ENCODE results near the gene MAP3K3. TPM values are rescaled to one million over a fixed set of nuclear protein-coding genes. Genes with fewer than 3 reads are reported as not detected.

MAP3K3 gene
- total RNA-seq, 2 experiments from 2014 or later, result 75.8 to 78.1 TPM

- peak overlapping the region; percentile 75 for H3K4me3 Mint-ChIP-seq
- no peaks in the 10 kb centered on the region for H3K27me3 Mint-ChIP-seq
- Histone ChIP-seq H3K4me3 (ENCODE audit: low read length) (peak overlapping the region; percentile 39), H3K27me3 (ENCODE audit: control insufficient read depth in 1 of 2, insufficient read depth in 2 of 2, low read length in 2 of 2) (no peaks in the 10 kb centered on the region), H3K27ac (ENCODE audit: low read depth in 1 of 2, low read length in 2 of 2) (peak overlapping the region; percentile 69 to 70), H3K36me3 (ENCODE audit: insufficient read depth, low read length) (peaks cover 11% of the 10 kb centered on the region), H3K9me3 (ENCODE audit: control insufficient read depth in 1 of 2, insufficient read depth in 1 of 2, low read length in 2 of 2) (no peaks in the 10 kb centered on the region), H3K4me1 (ENCODE audit: insufficient read depth, low read length) (peaks cover 86% of the 10 kb centered on the region)
- peaks cover 83% of the 10 kb centered on the region for H3K4me1 Mint-ChIP-seq (ENCODE audit: low read depth)
- no peaks in the 10 kb centered on the region for H3K9me3 Mint-ChIP-seq
- H3K27ac Mint-ChIP-seq, result peak overlapping the region; percentile 100
- DNase-seq, result peak in 6 of 14 experiments; percentile 28 to 79 (median 54)
- ATAC-seq (ENCODE audit: poor library complexity), result peak; percentile 57
- CTCF ChIA-PET, result interaction anchor here (0.9 to 3.0 kb wide), 2 partner anchors 9 to 41 kb away, joined by 4 to 21 read pairs; no protein-coding TSS in a partner anchor
- H3K36me3 Mint-ChIP-seq (ENCODE audit: low read depth), result peaks cover 37% of the 10 kb centered on the region
- intact Hi-C loops (cut with DNase I, micrococcal nuclease), result no loop called here
- POLR2A ChIA-PET, result interaction anchor here (0.8 to 18.5 kb wide), 11 partner anchors 9 to 136 kb away, joined by 3 to 844 read pairs (median 4); partner anchors contain the start of genes CCDC47, DDX42, LIMD2 and MAP3K3
- no peak for TF ChIP-seq CTCF (IDR thresholded peaks at IDR 0.05)
Observed at GRCh38 chr17:63707151-63707550, 84.9 kb downstream of the MAP3K3 start.

- Mint-ChIP-seq H3K4me3 (peak overlapping the region; percentile 32), H3K36me3 (ENCODE audit: low read depth) (peaks cover 28% of the 10 kb centered on the region), H3K9me3 (no peaks in the 10 kb centered on the region), H3K27ac (peak overlapping the region; percentile 100), H3K27me3 (no peaks in the 10 kb centered on the region), H3K4me1 (ENCODE audit: low read depth) (peaks cover 64% of the 10 kb centered on the region)
- peaks cover 6% of the 10 kb centered on the region for H3K36me3 ChIP-seq (ENCODE audit: insufficient read depth, low read length)
- intact Hi-C loops (cut with DNase I, micrococcal nuclease), result no loop called here
- H3K27ac ChIP-seq (ENCODE audit: low read depth in 1 of 2, low read length in 2 of 2), result peak overlapping the region; percentile 2 to 41
- H3K27me3 ChIP-seq (ENCODE audit: control insufficient read depth in 1 of 2, insufficient read depth in 2 of 2, low read length in 2 of 2), result no peaks in the 10 kb centered on the region
- H3K4me1 ChIP-seq (ENCODE audit: insufficient read depth, low read length), result peaks cover 66% of the 10 kb centered on the region
- no peak overlapping the region for H3K4me3 ChIP-seq (ENCODE audit: low read length)
- no peak for DNase-seq
- no peaks in the 10 kb centered on the region for H3K9me3 ChIP-seq (ENCODE audit: control insufficient read depth in 1 of 2, insufficient read depth in 1 of 2, low read length in 2 of 2)
- TF ChIP-seq CTCF (IDR thresholded peaks at IDR 0.05), result no peak
- ChIA-PET CTCF (interaction anchor here (1.2 to 4.7 kb wide), 7 partner anchors 12 to 284 kb away, joined by 5 to 169 read pairs (median 7); partner anchors contain the start of genes CCDC47, DDX42 and LIMD2), POLR2A (interaction anchor here (0.7 to 18.5 kb wide), 10 partner anchors 11 to 158 kb away, joined by 3 to 844 read pairs (median 9); partner anchors contain the start of genes CCDC47, DCAF7, DDX42 and LIMD2)
- ATAC-seq (ENCODE audit: poor library complexity), result no peak
Observed at GRCh38 chr17:63709110-63709509, 86.9 kb downstream of the MAP3K3 start.

- ATAC-seq (ENCODE audit: poor library complexity) (no peak), DNase-seq (no peak)
- H3K4me3 Mint-ChIP-seq, result no peak overlapping the region
- no peak for TF ChIP-seq CTCF (IDR thresholded peaks at IDR 0.05)
- peaks cover 12% of the 10 kb centered on the region for H3K4me1 Mint-ChIP-seq (ENCODE audit: low read depth)
- no peak overlapping the region for H3K27ac Mint-ChIP-seq
- CTCF ChIA-PET, result interaction anchor here (0.9 kb wide), 1 partner anchor 289 kb away, joined by 3 read pairs; no protein-coding TSS in a partner anchor
- Histone ChIP-seq H3K4me1 (ENCODE audit: insufficient read depth, low read length) (peaks cover 13% of the 10 kb centered on the region), H3K9me3 (ENCODE audit: control insufficient read depth in 1 of 2, insufficient read depth in 1 of 2, low read length in 2 of 2) (no peaks in the 10 kb centered on the region), H3K4me3 (ENCODE audit: low read length) (no peak overlapping the region), H3K27me3 (ENCODE audit: control insufficient read depth in 1 of 2, insufficient read depth in 2 of 2, low read length in 2 of 2) (no peaks in the 10 kb centered on the region), H3K36me3 (ENCODE audit: insufficient read depth, low read length) (peaks cover 26% of the 10 kb centered on the region), H3K27ac (ENCODE audit: low read depth in 1 of 2, low read length in 2 of 2) (no peak overlapping the region)
- H3K9me3 Mint-ChIP-seq, result no peaks in the 10 kb centered on the region
- peaks cover 34% of the 10 kb centered on the region for H3K36me3 Mint-ChIP-seq (ENCODE audit: low read depth)
- intact Hi-C loops (cut with DNase I, micrococcal nuclease), result loop anchor here in 1 of 2 experiments (5.0 kb wide), 1 partner anchor 92 kb away; the partner anchor contains the start of gene MAP3K3
- no peaks in the 10 kb centered on the region for H3K27me3 Mint-ChIP-seq
- POLR2A ChIA-PET, result interaction anchor here (1.1 to 18.5 kb wide), 5 partner anchors 9 to 59 kb away, joined by 3 to 844 read pairs (median 3); partner anchors contain the start of genes CCDC47 and LIMD2
Observed at GRCh38 chr17:63714550-63715277, 92.5 kb downstream of the MAP3K3 start.

Data from CD4-positive, alpha-beta T cell (primary cell).